Esophagus squamous epithelium (tissue), 5 donors: Measurements from ENCODE around the gene FAM3C. TPM values are rescaled to one million over a fixed set of nuclear protein-coding genes. Genes with fewer than 3 reads are reported as not detected.

Source experiments
- DNase-seq: peaks from one replicate; lab custom pipeline; 2025; lab: John Stamatoyannopoulos, UW
- H3K27ac ChIP-seq, 4 donors: fragments of 200-600 bp; sonication (generic); one replicate each; pipeline ENCODE4 v1.5.1; 2016 to 2019; ENCODE audit warnings: mild to moderate bottlenecking in 1 of 4
- H3K27me3 ChIP-seq, 4 donors: fragments of 200-600 bp; sonication (generic); 1 replicate in 3 of 4; 2 replicates in 1 of 4; pipeline versions ENCODE4 v1.5.1 to v1.6.0; 2017 to 2021; ENCODE audit warnings: antibody characterized with exemption in 1 of 4
- H3K36me3 ChIP-seq, 3 donors: fragments of 200-600 bp; sonication (generic); one replicate each; pipeline ENCODE4 v1.5.1; 2016 to 2019
- H3K4me1 ChIP-seq, 3 donors: fragments of 200-600 bp; sonication (generic); one replicate each; pipeline ENCODE4 v1.5.1; 2017 to 2019
- H3K4me3 ChIP-seq, 4 donors: fragments of 200-600 bp; sonication (generic); 1 replicate in 3 of 4; 2 replicates in 1 of 4; pipeline ENCODE4 v1.5.1; 2016 to 2019; ENCODE audit warnings: mild to moderate bottlenecking in 2 of 4, moderate library complexity in 1 of 4
- H3K9me3 ChIP-seq, 3 donors: fragments of 200-600 bp; sonication (generic); one replicate each; pipeline ENCODE4 v1.5.1; 2016 to 2019
- CTCF ChIP-seq, 6 experiments: fragments of 450-650 bp in 4 of 6; fragments of 200-600 bp in 2 of 6; sonication (generic) in 2 of 6; IDR thresholded peaks; one replicate each; pipeline ENCODE4 v1.5.1; 2016 to 2019; ENCODE audit warnings: antibody characterized with exemption in 6 of 6, mild to moderate bottlenecking in 4 of 6, moderate library complexity in 4 of 6
- POLR2A ChIP-seq, 4 donors: fragments of 450-650 bp; IDR thresholded peaks; one replicate each; pipeline ENCODE4 v1.6.1; 2017; ENCODE audit warnings: antibody characterized with exemption in 4 of 4, mild to moderate bottlenecking in 4 of 4, moderate library complexity in 3 of 4
- WGBS, 2 donors: methylation state at CpG; one replicate each; pipeline ENCODE4 v1.1.5; 2018; 5-methylcytosine and 5-hydroxymethylcytosine counted together
- intact Hi-C: fragments of 100-400 bp; cut with DNase I; formaldehyde crosslinking; loops from one replicate; pipeline ENCODE4 v1.15.0; 2022
- total RNA-seq, 4 donors: library from RNA; depleted of rRNA; stranded (reverse); fragments of >200 nt; gene quantifications; one replicate each; pipeline ENCODE4 v1.1.0, GENCODE V29; 2016
- donor health status: DM: yes; HTN: yes; CAD: no.

FAM3C gene
- total RNA-seq, 4 donors from 2014 or later: 21.8 to 48.1 (median 45.8) TPM

- no peak for DNase-seq
- intact Hi-C loops: no loop called here
Measured at GRCh38 chr7:121393005-121393366, 3.1 kb downstream of the FAM3C start.

GRCh38 chr7:121392277-121393004, 3.7 kb downstream of the FAM3C start:
- H3K27me3 ChIP-seq: no peaks in the 10 kb centered on the region
- no peaks in the 10 kb centered on the region for H3K9me3 ChIP-seq
- H3K4me1 ChIP-seq: peaks cover 3 to 51% (median 6%) of the 10 kb centered on the region in 3 donors
- H3K36me3 ChIP-seq: peaks cover 0 to 6% (median 0%) of the 10 kb centered on the region in 3 donors
- DNase-seq: no peak
- WGBS, 2 donors: 96 to 98% methylated on average over 10 of the region's 10 CpGs
- H3K4me3 ChIP-seq: no peak overlapping the region
- TF ChIP-seq CTCF (IDR thresholded peaks at IDR 0.05) (no peak), POLR2A (IDR thresholded peaks at IDR 0.05) (no peak)
- no peak overlapping the region for H3K27ac ChIP-seq
- intact Hi-C loops: no loop called here

More at GRCh38 chr7:121393005-121393366, 3.1 kb downstream of the FAM3C start:
- Histone ChIP-seq H3K9me3 (no peaks in the 10 kb centered on the region), H3K27ac (no peak overlapping the region), H3K27me3 (no peaks in the 10 kb centered on the region), H3K4me1 (peaks cover 3 to 51% (median 6%) of the 10 kb centered on the region in 3 donors), H3K36me3 (peaks cover 0 to 6% (median 0%) of the 10 kb centered on the region in 3 donors), H3K4me3 (no peak overlapping the region)
- TF ChIP-seq POLR2A (IDR thresholded peaks at IDR 0.05): no peak
- TF ChIP-seq CTCF (IDR thresholded peaks at IDR 0.05): no peak
- WGBS, 2 donors: 96 to 98% methylated on average over 7 of the region's 7 CpGs

DNA sequence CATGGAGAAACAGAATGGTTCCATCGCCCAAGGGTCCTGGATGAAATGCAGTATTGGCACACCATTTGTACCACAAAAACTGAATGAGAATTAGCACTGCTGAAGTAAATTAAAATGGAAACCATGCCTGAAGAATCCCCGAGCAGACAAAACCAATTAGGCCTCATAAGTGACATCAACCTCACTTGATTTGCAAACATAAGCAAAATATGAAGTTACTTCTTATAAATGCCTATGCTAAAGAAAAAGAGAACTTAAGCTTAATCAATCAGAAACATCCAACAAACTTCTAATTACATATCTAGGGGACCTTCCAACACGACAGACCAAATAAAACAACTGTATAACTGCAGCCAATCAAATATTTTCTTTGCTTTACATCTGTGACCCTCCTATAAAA, 4.4 kb downstream of the FAM3C start:
- H3K4me3 ChIP-seq: no peak overlapping the region
- H3K4me1 ChIP-seq: peaks cover 3 to 49% (median 6%) of the 10 kb centered on the region in 3 donors
- WGBS, 2 donors: 60 to 74% methylated on average over 3 of the region's 3 CpGs
- TF ChIP-seq POLR2A (IDR thresholded peaks at IDR 0.05) (no peak), CTCF (IDR thresholded peaks at IDR 0.05) (no peak)
- intact Hi-C loops: no loop called here
- no peak overlapping the region for H3K27ac ChIP-seq
- H3K9me3 ChIP-seq: no peaks in the 10 kb centered on the region
- peaks cover 0 to 6% (median 0%) of the 10 kb centered on the region in 3 donors for H3K36me3 ChIP-seq
- DNase-seq: no peak
- H3K27me3 ChIP-seq: no peaks in the 10 kb centered on the region

GRCh38 chr7:121390617-121391016, 5.5 kb downstream of the FAM3C start:
- peaks cover 7 to 51% (median 12%) of the 10 kb centered on the region in 3 donors for H3K4me1 ChIP-seq
- 14 to 23% methylated on average over 1 to 2 of the region's 2 CpGs for WGBS, 2 donors
- no peak for DNase-seq
- TF ChIP-seq POLR2A (IDR thresholded peaks at IDR 0.05): no peak
- TF ChIP-seq CTCF (IDR thresholded peaks at IDR 0.05): no peak
- no peaks in the 10 kb centered on the region for H3K27me3 ChIP-seq
- no peaks in the 10 kb centered on the region for H3K9me3 ChIP-seq
- no peak overlapping the region for H3K27ac ChIP-seq
- intact Hi-C loops: no loop called here
- H3K4me3 ChIP-seq: no peak overlapping the region
- peaks cover 0 to 6% (median 0%) of the 10 kb centered on the region in 3 donors for H3K36me3 ChIP-seq

- intact Hi-C loops: no loop called here
- Histone ChIP-seq H3K27ac (no peak overlapping the region), H3K27me3 (no peaks in the 10 kb centered on the region), H3K9me3 (no peaks in the 10 kb centered on the region), H3K4me1 (peaks cover 7 to 52% (median 13%) of the 10 kb centered on the region in 3 donors), H3K36me3 (peaks cover 0 to 6% (median 0%) of the 10 kb centered on the region in 3 donors), H3K4me3 (no peak overlapping the region)
- no peak for DNase-seq
- TF ChIP-seq CTCF (IDR thresholded peaks at IDR 0.05): no peak
- no peak for TF ChIP-seq POLR2A (IDR thresholded peaks at IDR 0.05)
Measured at GRCh38 chr7:121390109-121390508, 6.0 kb downstream of the FAM3C start.
